A673 (cell line): ENCODE results near the gene TNFSF4. TPM values are rescaled to one million over a fixed set of nuclear protein-coding genes. Genes with fewer than 3 reads are reported as not detected.

Source experiments
- BruUV-seq: library from RNA; stranded (reverse); fragments of 400-500 nt; replicated peaks from 2 replicates; lab custom pipeline; 2021; lab: Mats Ljungman, UMichigan
- CTCF ChIA-PET: fragments of 300-600 bp; sonication (Branson Sonifier 250); formaldehyde crosslinking; loops from one replicate; lab custom pipeline; 2022; ENCODE audit warnings: antibody characterized with exemption; lab: Charles Lee
- POLR2A ChIA-PET: fragments of 300-600 bp; sonication (Branson Sonifier 250); formaldehyde crosslinking; loops from one replicate; lab custom pipeline; 2022; ENCODE audit warnings: antibody characterized with exemption; ENCODE audit not compliant: low non-redundant PET; lab: Charles Lee
- DNase-seq: peaks from one replicate; pipeline ENCODE4 v3.0.0-alpha.2; 2015; ENCODE audit warnings: low spot score
- H3K27ac ChIP-seq: fragments of 200-600 bp; sonication (generic); 2 replicates; pipeline ENCODE4 v1.5.1; 2016; ENCODE audit warnings: mixed run types, low read depth, mild to moderate bottlenecking, mixed read lengths, antibody characterized with exemption, low read length; ENCODE audit not compliant: poor library complexity, severe bottlenecking
- H3K27me3 ChIP-seq: fragments of 200-600 bp; sonication (generic); replicated peaks from 2 replicates; pipeline ENCODE4 v1.6.1; 2017; ENCODE audit warnings: mixed run types, low read depth, mild to moderate bottlenecking, mixed read lengths, antibody characterized with exemption, low read length; ENCODE audit not compliant: insufficient read depth, poor library complexity
- H3K36me3 ChIP-seq: fragments of 200-600 bp; sonication (generic); 2 replicates; pipeline ENCODE4 v1.6.1; 2016; ENCODE audit warnings: mixed run types, mild to moderate bottlenecking, mixed read lengths, antibody characterized with exemption, low read length; ENCODE audit not compliant: insufficient read depth, poor library complexity, severe bottlenecking
- H3K4me1 ChIP-seq: fragments of 200-600 bp; sonication (generic); 2 replicates; pipeline ENCODE4 v1.6.1; 2017; ENCODE audit warnings: mixed run types, mild to moderate bottlenecking, mixed read lengths, antibody characterized with exemption, low read length; ENCODE audit not compliant: insufficient read depth, poor library complexity, severe bottlenecking
- H3K4me3 ChIP-seq: fragments of 200-600 bp; sonication (generic); 2 replicates; pipeline ENCODE4 v1.5.1; 2016; ENCODE audit warnings: low read depth, mixed run types, mild to moderate bottlenecking, mixed read lengths, low read length; ENCODE audit not compliant: poor library complexity, severe bottlenecking
- H3K9me3 ChIP-seq: fragments of 200-600 bp; sonication (generic); 2 replicates; pipeline ENCODE4 v1.6.1; 2016; ENCODE audit warnings: mixed run types, low read depth, mild to moderate bottlenecking, mixed read lengths, antibody characterized with exemption, low read length; ENCODE audit not compliant: poor library complexity, severe bottlenecking
- EZH2 ChIP-seq: fragments of 200-600 bp; sonication (generic); IDR thresholded peaks from 2 replicates; pipeline ENCODE4 v1.6.1; 2017; ENCODE audit warnings: borderline replicate concordance, low read depth, mild to moderate bottlenecking, mixed read lengths, antibody characterized with exemption, low read length; ENCODE audit not compliant: poor library complexity, severe bottlenecking
- intact Hi-C: fragments of 100-400 bp; cut with micrococcal nuclease; formaldehyde crosslinking; loops from one replicate; pipeline ENCODE4 v1.10.0; 2022; ENCODE audit not compliant: unreplicated experiment
- total RNA-seq: library from RNA; stranded (reverse); gene quantifications from 2 replicates; pipeline ENCODE4 v1.2.3, GENCODE V29; 2021
- TF ChIP-seq, protein P1 (sequence below): fragments of 300-800, 200-600 bp; sonication (generic); conservative IDR thresholded peaks from 2 replicates; pipeline ENCODE4 v1.5.1; 2017; ENCODE audit warnings: low read depth, mild to moderate bottlenecking, antibody characterized with exemption, low read length, moderate library complexity, mixed read lengths

Gene TNFSF4
- total RNA-seq, 1 experiment from 2014 or later, result 0.21 TPM

DNA sequence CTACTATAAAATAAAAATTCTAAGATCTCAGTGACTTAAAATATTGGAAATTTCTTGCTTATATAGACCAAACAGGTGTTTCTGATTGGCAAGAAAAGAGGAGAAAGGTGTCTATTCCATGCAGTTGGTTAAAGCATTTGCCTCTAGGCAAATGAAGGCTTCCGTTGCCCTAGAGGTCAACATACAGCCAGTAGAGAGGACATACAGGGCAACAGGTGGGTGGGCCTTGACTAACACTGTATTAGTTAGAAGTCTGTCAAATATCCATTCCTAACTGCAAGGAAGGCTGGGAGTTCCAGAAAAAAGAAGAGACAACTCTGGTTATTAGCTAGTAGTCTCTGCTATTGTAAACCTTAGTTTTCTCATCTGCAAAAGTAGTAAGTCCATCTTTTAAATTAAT lies 43.0 kb downstream of the TNFSF4 start:
- no peaks in the 10 kb centered on the region for H3K27me3 ChIP-seq
- POLR2A ChIA-PET, result no interaction called here
- intact Hi-C loops, result no loop called here
- H3K27ac ChIP-seq, result no peak overlapping the region
- DNase-seq, result no peak
- H3K36me3 ChIP-seq, result no peaks in the 10 kb centered on the region
- no TSS peak for BruUV-seq
- CTCF ChIA-PET, result no interaction called here
- no peaks in the 10 kb centered on the region for H3K9me3 ChIP-seq
- TF ChIP-seq, protein P1, sequence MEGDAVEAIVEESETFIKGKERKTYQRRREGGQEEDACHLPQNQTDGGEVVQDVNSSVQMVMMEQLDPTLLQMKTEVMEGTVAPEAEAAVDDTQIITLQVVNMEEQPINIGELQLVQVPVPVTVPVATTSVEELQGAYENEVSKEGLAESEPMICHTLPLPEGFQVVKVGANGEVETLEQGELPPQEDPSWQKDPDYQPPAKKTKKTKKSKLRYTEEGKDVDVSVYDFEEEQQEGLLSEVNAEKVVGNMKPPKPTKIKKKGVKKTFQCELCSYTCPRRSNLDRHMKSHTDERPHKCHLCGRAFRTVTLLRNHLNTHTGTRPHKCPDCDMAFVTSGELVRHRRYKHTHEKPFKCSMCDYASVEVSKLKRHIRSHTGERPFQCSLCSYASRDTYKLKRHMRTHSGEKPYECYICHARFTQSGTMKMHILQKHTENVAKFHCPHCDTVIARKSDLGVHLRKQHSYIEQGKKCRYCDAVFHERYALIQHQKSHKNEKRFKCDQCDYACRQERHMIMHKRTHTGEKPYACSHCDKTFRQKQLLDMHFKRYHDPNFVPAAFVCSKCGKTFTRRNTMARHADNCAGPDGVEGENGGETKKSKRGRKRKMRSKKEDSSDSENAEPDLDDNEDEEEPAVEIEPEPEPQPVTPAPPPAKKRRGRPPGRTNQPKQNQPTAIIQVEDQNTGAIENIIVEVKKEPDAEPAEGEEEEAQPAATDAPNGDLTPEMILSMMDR, result no peak
- no peak for TF ChIP-seq EZH2
- H3K4me3 ChIP-seq, result no peak overlapping the region
- no peaks in the 10 kb centered on the region for H3K4me1 ChIP-seq

DNA sequence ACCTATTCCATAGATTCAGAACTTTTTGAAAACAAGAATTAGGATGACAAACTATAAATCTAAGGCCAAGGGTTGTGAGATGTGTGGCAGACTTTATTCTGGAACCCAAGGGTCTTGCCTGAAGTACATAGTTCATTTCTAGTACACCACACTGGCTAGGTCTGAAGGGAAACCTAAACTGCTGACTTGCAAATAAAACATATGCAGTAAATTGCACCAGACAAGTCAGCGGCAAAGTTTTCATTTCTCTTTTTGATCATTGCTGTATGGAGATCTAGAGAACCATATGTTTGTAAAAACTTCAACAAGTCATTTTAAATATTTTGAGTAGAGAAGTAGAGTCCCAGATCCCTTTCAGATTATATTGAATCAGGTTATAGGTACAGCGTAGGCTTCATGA lies 43.9 kb downstream of the TNFSF4 start:
- no peak overlapping the region for H3K4me3 ChIP-seq
- intact Hi-C loops, result no loop called here
- H3K36me3 ChIP-seq, result no peaks in the 10 kb centered on the region
- no peaks in the 10 kb centered on the region for H3K9me3 ChIP-seq
- no peak for DNase-seq
- BruUV-seq, result no TSS peak
- ChIA-PET CTCF (no interaction called here), POLR2A (no interaction called here)
- TF ChIP-seq, protein P1, result no peak
- TF ChIP-seq EZH2, result no peak
- H3K27me3 ChIP-seq, result no peaks in the 10 kb centered on the region
- H3K27ac ChIP-seq, result no peak overlapping the region
- H3K4me1 ChIP-seq, result no peaks in the 10 kb centered on the region

DNA sequence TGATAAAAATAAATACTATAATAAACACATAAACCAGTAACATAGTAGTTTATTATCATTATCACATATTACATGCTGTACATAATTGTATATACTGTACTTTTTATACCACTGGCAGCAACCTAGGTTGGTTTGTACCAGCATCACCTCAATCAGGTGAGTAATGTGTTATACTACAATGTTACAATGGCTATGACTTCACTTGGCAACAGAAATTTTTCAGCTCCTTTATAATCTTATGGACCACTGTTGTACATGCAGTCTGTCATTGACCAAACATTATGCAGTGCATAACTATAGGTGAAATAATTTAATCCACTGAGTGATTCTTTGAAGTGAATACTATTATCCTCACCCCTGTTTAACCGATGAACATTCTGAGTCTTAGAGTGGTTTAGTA lies 44.5 kb downstream of the TNFSF4 start:
- DNase-seq, result no peak
- TF ChIP-seq EZH2, result no peak
- TF ChIP-seq, protein P1, result no peak
- ChIA-PET POLR2A (no interaction called here), CTCF (no interaction called here)
- H3K27me3 ChIP-seq, result no peaks in the 10 kb centered on the region
- H3K27ac ChIP-seq, result no peak overlapping the region
- no peak overlapping the region for H3K4me3 ChIP-seq
- intact Hi-C loops, result no loop called here
- no TSS peak for BruUV-seq
- no peaks in the 10 kb centered on the region for H3K4me1 ChIP-seq
- H3K9me3 ChIP-seq, result no peaks in the 10 kb centered on the region
- no peaks in the 10 kb centered on the region for H3K36me3 ChIP-seq
